Activated naive CD4-positive, alpha-beta T cell treated with anti-CD3 and anti-CD28 coated beads, Interleukin-2, amount 50 U/mL, for 24 hours (primary cell): ENCODE results near the gene ZNF500.
A peak's percentile ranks its signal among the peaks of the same experiment; 100 is the strongest.

Source experiments
- H3K27ac Mint-ChIP-seq: one replicate; pipeline ENCODE4 v1.8.0; 2021; ENCODE audit warnings: mild to moderate bottlenecking, mixed read lengths
- H3K27me3 Mint-ChIP-seq: one replicate; pipeline ENCODE4 v1.8.0; 2021; ENCODE audit warnings: mixed read lengths
- H3K36me3 Mint-ChIP-seq: one replicate; pipeline ENCODE4 v1.8.0; 2021; ENCODE audit warnings: mixed read lengths
- H3K4me1 Mint-ChIP-seq: one replicate; pipeline ENCODE4 v1.8.0; 2021; ENCODE audit warnings: mixed read lengths
- H3K4me3 Mint-ChIP-seq: one replicate; pipeline ENCODE4 v1.8.0; 2021; ENCODE audit warnings: mild to moderate bottlenecking, mixed read lengths
- H3K9me3 Mint-ChIP-seq: one replicate; pipeline ENCODE4 v1.8.0; 2021; ENCODE audit warnings: mixed read lengths

The ZNF500 gene

DNA sequence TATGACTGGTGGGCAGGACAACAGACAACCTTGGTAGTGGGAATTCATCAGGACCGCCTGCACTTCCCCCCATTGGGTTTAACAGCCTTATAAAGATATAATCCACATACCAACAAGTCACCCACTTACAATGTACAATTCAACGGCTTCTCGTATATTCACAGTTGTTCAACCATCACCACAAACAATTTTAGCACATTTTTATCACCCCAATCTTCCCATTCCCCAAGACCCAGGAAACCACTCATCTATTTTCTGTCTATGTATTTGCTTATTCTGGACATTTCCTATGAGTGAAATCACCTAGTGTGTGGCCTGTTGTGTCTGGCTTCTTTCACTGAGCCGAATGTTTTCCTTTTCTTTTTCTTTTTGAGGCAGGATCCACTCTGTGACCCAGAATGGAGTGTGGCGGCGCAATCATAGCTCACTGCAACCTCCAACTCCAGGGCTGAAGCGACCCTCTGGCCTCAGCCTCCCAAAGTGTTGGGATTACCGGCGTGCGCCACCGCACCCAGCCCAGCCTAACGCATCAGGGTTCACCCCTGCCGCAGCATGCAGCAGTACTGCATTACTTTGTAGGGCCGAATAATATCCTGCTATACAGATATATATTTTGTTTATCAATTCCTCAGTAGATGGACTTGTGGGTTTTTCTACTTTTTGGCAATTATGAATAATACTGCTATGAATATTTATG is 43.7 kb downstream of the ZNF500 start:
- no peaks in the 10 kb centered on the region for H3K9me3 Mint-ChIP-seq
- H3K36me3 Mint-ChIP-seq: no peaks in the 10 kb centered on the region
- H3K27ac Mint-ChIP-seq: no peak overlapping the region
- no peaks in the 10 kb centered on the region for H3K4me1 Mint-ChIP-seq
- no peak overlapping the region for H3K4me3 Mint-ChIP-seq
- H3K27me3 Mint-ChIP-seq: no peaks in the 10 kb centered on the region

DNA sequence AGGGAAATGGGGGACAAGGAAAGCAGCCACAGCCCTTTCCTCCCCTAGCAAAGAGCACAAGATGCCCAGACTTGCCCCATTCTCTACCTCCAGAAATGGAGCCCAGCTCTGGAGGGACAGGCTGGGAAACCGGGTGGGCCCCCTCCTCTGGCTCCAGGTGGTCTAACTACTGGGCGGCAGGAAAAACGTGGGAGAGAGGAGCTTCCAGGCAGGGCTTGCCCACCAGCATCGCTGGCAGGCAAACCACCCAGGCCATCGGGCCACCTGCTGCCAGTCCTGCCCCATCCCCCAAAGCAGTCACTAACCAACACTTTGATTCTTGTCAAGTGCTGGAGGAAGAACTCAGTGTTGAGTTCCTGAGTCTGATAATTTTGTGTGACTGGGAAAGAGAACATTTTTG is 48.5 kb downstream of the ZNF500 start:
- Mint-ChIP-seq H3K4me1 (peaks cover 2% of the 10 kb centered on the region), H3K36me3 (peaks cover under 1% of the 10 kb centered on the region), H3K27ac (no peak overlapping the region), H3K4me3 (no peak overlapping the region), H3K9me3 (no peaks in the 10 kb centered on the region), H3K27me3 (no peaks in the 10 kb centered on the region)

DNA sequence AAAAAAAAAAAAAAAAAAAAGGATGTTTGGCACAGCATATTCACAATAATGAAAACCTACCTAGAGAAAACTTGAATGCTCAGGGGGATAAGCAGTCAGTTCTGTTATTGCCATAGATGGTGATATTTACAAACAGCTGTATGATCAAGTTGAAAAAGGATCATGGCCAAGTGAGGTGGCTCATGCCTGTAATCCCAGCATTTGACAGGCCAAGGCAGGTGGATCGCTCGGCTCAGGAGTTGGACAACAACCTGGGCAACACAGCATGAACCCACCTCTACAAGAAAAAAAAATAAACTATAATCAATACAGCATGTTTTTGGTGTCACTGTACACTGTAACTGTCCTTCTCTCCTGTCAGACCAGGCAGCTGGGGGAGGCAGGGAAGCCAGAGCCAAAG is 52.0 kb downstream of the ZNF500 start:
- Mint-ChIP-seq H3K4me3 (no peak overlapping the region), H3K4me1 (peaks cover 4% of the 10 kb centered on the region), H3K9me3 (no peaks in the 10 kb centered on the region), H3K27me3 (no peaks in the 10 kb centered on the region), H3K27ac (no peak overlapping the region), H3K36me3 (peaks cover 5% of the 10 kb centered on the region)

DNA sequence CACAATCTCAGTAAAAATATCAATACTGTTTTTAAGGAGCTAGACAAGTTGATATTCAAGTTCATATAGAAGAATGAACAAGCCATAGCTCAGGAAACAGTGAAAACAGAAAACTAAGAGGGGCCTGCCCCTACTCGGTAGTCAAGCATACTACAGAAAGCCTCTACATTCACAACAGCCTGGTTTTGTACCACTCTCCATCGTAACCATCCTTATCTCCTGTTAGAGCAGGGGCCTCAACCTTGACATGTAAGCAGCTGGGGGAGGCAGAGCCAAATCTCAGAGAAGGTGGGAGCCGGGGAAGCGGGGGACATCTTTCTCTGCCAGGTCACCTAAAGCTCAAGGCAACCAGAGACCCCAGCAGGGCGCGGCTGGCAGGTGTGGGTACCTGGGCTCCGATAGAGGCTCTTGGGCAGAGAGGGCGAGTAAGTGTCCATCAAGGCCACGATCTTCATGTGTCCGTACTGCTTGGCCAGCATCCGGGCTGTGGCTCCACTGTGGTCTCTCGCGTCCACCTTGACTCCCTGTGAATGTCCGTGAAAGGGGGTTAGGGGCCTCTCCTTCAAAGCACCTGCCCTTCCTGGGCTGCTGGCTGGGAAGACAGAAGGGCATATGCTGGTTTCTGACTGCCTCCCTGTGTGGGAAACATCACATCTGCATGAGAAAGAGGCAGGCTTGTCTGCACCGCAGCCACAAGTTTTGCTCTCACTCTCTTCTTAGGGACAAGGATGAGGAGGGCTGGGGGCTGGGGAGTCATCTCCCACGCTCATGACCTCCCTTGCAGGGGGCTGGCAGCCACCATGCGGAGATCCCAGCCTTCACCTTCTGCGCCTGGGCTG is 53.1 kb downstream of the ZNF500 start:
- H3K27ac Mint-ChIP-seq: peak overlapping the region; percentile 23
- no peaks in the 10 kb centered on the region for H3K9me3 Mint-ChIP-seq
- H3K36me3 Mint-ChIP-seq: peaks cover 11% of the 10 kb centered on the region
- no peaks in the 10 kb centered on the region for H3K27me3 Mint-ChIP-seq
- no peak overlapping the region for H3K4me3 Mint-ChIP-seq
- H3K4me1 Mint-ChIP-seq: peaks cover 4% of the 10 kb centered on the region

DNA sequence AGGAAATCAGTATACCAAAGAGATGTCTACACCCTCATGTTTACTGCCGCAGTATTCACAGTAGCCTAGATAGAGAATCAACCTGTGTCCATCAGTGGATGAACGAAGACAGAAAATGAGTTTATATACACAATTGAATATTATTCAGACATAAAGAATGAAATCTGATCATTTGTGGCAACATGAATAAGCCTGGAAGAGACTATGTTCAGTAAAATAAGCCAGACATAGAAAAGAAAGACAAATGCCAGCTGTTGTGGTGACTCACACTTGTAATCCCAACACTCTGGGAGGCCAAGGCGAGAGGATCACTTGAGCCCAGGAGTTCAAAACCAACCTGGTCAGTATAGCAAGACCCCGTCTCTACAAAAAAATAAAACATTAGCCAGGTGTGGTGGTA is 57.5 kb downstream of the ZNF500 start:
- Mint-ChIP-seq H3K27ac (no peak overlapping the region), H3K4me3 (no peak overlapping the region), H3K4me1 (peaks cover 4% of the 10 kb centered on the region), H3K36me3 (peaks cover 14% of the 10 kb centered on the region), H3K27me3 (no peaks in the 10 kb centered on the region), H3K9me3 (no peaks in the 10 kb centered on the region)

DNA sequence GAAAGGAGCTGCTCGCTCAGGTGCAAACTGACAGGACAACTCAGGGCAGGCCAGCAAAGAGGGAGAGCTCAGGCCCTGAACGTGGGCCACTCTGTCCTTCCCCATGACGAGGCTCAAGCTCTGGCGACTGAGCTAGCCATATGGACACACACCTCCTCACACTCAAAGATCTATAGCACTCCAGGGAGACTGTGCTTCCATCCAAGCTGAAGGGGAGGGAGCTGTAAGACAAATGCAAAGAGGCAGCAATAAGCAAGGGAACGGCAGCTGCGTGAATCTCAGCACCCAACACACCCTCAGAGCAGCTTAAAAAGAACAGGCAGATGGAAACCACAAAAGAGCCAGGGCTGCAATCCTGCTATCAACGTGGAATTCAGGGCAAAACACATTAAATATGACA is 60.1 kb downstream of the ZNF500 start:
- peak overlapping the region; percentile 68 for H3K27ac Mint-ChIP-seq
- no peaks in the 10 kb centered on the region for H3K9me3 Mint-ChIP-seq
- H3K36me3 Mint-ChIP-seq: peaks cover 12% of the 10 kb centered on the region

DNA sequence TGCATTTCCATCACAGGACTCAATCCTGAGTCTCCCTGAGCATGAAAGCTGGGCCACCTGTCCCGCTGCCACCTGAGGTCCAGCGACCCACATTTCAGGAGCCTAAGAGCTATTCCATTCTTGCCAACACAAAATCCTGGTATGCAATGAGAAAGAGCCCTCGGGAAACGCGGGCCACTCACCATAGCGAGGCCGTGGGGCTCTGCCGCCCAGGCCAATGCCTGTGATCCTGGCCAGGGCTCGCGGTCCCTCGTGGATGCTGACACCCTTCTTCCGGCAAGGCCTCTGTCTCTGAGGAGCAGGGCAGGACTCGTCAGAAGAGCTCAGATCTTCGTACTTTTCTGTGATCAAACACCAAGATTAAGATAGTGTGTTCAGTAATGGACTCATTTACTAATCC is 62.0 kb downstream of the ZNF500 start:
- Mint-ChIP-seq H3K27ac (no peak overlapping the region), H3K36me3 (peaks cover 8% of the 10 kb centered on the region), H3K4me1 (no peaks in the 10 kb centered on the region), H3K27me3 (no peaks in the 10 kb centered on the region), H3K4me3 (no peak overlapping the region), H3K9me3 (no peaks in the 10 kb centered on the region)

More for the DNA sequence above, 60.1 kb downstream of the ZNF500 start:
- Mint-ChIP-seq H3K27me3 (no peaks in the 10 kb centered on the region), H3K4me1 (no peaks in the 10 kb centered on the region), H3K4me3 (no peak overlapping the region)

DNA sequence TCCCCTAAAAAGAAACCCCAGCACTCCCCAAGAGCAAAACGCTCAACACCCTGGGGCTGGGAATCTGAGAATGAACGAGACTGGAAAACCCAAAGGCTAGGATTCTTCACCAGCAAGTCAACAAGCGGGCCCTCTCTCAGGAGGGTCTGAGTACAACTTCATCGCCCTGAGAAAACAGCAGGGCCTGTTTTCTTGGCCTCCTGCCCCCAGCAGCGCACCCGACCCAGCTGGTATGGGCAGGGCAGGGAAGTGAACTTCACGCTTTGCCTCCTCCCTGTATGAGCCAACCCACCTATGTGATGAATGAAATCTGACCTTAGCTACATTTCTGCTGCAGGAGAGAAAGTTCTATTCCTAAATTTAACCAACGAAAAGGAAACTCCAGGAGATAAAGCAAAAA is 62.5 kb downstream of the ZNF500 start:
- H3K4me3 Mint-ChIP-seq: no peak overlapping the region
- H3K9me3 Mint-ChIP-seq: no peaks in the 10 kb centered on the region
- H3K27me3 Mint-ChIP-seq: no peaks in the 10 kb centered on the region
- H3K36me3 Mint-ChIP-seq: peaks cover 8% of the 10 kb centered on the region
- no peak overlapping the region for H3K27ac Mint-ChIP-seq
- no peaks in the 10 kb centered on the region for H3K4me1 Mint-ChIP-seq

DNA sequence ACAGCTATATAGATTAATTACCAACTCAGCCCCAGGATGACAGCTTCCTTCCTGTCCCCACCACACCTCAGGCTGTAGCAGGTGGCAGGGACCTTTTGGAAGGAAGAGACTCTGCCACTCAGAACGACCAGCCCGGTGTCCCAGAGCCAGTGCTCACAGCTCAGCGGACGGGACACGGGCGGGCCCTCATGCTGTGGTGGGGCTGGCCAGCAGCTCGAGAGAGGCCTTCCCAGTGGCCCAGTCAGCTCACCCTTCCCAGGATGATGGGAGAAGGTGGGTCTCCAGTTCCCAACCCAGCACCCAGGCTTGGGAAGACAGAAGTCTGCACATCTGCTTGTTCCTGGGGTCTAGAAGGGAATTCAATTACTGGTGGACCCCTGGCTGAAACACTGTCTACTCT is 63.1 kb downstream of the ZNF500 start:
- no peaks in the 10 kb centered on the region for H3K4me1 Mint-ChIP-seq
- no peaks in the 10 kb centered on the region for H3K27me3 Mint-ChIP-seq
- H3K9me3 Mint-ChIP-seq: no peaks in the 10 kb centered on the region
- peaks cover 6% of the 10 kb centered on the region for H3K36me3 Mint-ChIP-seq
- no peak overlapping the region for H3K27ac Mint-ChIP-seq
- H3K4me3 Mint-ChIP-seq: no peak overlapping the region

DNA sequence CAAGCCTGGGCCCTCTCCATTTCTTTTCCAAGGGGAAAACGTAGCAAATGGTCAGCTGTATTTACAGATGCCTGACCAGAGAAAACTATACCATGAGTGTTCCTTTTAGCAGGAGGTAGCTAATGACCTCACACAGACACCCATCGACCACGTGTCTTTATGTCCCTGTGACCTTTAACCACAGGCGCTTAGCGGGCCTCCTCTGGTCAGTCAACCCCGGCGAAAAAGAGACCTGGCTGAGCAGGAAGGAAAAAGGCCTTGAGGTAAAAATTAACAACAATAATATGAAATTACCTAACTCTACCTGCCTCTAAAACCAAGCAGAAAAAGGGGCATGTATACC is 64.5 kb downstream of the ZNF500 start:
- Mint-ChIP-seq H3K36me3 (peaks cover 6% of the 10 kb centered on the region), H3K4me3 (no peak overlapping the region), H3K27ac (no peak overlapping the region), H3K4me1 (no peaks in the 10 kb centered on the region), H3K27me3 (no peaks in the 10 kb centered on the region), H3K9me3 (no peaks in the 10 kb centered on the region)

DNA sequence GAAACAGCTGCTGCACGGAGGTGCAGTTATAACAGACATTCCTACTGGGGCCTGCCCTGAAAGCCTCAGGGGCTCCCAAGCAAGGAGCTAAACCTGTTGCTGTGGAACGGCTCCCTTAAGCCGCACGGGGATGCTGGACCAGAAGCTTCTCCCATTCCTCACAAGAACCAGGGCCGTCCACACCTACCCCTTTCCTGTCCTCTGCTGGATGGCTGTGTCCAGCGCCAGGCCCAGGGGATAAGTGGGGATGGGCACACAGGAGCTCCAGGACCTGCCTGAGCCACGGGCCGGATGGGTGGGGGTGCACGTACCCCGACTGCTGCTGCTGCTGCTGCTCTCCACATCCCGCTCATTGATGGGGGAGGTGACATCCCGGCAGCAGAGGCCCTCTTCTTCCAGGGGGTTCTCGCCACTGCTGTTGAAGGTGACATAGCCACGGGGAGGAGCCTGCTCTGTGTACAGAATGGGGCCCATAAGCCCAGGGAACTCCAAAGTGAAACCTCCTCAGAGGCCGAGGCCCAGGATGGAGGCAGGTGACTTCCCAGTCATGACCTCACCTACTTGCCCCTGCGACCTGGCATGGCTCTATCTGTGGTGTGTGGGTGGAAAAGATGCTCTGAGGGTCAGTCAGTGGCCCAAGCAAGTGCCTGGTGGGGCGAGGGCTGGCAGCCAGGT is 65.0 kb downstream of the ZNF500 start:
- Mint-ChIP-seq H3K4me1 (no peaks in the 10 kb centered on the region), H3K4me3 (no peak overlapping the region), H3K27me3 (no peaks in the 10 kb centered on the region), H3K36me3 (peaks cover 5% of the 10 kb centered on the region), H3K9me3 (no peaks in the 10 kb centered on the region), H3K27ac (no peak overlapping the region)

DNA sequence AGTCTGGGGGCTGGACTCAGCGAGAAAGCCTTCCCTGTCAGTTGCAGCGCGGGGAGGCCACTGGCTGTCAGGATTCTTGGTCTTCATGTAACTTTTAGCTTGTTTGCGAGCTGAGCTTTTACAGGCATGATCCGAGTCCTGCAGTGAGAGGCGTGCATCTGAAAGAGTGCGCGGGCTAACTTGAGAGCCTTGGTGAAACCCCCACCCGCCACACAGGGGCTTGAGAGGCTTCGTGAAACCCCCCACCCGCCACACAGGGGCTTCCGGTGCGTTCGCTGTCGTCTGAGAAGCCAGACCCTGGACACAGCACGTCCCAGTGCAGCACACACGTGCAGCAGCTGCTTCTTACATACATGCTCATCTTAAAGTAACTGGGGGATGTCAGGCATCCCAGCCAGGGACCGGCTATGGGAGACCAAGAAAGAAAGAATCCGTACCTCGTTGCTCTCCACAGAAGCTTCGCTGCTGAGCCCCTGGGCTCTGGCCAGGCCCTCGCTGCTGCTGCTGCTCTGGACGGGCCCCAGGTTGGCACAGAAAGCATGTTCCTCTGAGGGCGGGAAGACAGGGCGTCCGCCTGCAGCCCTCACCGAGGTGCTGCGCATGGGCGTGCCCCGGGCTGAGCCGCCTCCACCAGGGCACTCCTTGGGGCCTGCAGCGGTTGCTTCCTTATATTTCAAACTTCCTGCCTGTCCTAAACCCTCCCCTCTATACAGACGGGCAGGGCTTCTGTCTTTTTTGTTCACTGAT is 65.8 kb downstream of the ZNF500 start:
- peaks cover 4% of the 10 kb centered on the region for H3K36me3 Mint-ChIP-seq
- H3K27ac Mint-ChIP-seq: no peak overlapping the region
- no peaks in the 10 kb centered on the region for H3K9me3 Mint-ChIP-seq
- no peaks in the 10 kb centered on the region for H3K4me1 Mint-ChIP-seq
- H3K4me3 Mint-ChIP-seq: no peak overlapping the region
- H3K27me3 Mint-ChIP-seq: no peaks in the 10 kb centered on the region

DNA sequence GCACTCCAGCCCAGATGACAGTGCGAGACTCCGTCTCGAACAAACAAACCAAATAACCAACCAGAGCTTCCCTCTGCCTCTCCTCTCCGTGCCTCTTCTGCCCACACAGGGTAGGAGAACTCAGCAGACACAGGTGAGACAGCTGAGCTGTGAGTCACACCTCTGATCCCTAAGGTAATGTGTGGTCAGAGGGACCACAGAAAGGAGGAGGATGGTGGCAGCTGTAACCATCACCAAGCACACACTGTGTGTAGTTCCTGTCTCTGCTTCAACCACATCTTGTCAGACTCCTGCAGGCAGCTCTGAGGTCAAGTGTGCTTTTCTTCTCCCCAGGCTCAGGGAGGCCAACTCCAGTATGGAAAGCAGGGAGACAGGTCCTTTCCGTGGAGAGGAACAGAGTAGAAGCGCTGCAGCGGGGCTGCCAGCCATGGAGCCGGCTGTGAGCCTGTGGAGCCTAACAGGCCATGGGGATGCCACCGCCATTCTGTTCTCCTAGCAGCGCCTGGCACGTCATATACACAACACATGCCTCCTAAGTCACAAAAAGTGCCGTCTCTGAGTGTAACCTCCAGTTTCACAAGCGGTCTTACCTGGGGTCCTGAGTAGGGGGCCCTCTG is 66.5 kb downstream of the ZNF500 start:
- H3K9me3 Mint-ChIP-seq: no peaks in the 10 kb centered on the region
- no peaks in the 10 kb centered on the region for H3K27me3 Mint-ChIP-seq
- H3K27ac Mint-ChIP-seq: no peak overlapping the region
- no peak overlapping the region for H3K4me3 Mint-ChIP-seq
- H3K36me3 Mint-ChIP-seq: peaks cover 4% of the 10 kb centered on the region
- H3K4me1 Mint-ChIP-seq: peaks cover 2% of the 10 kb centered on the region

DNA sequence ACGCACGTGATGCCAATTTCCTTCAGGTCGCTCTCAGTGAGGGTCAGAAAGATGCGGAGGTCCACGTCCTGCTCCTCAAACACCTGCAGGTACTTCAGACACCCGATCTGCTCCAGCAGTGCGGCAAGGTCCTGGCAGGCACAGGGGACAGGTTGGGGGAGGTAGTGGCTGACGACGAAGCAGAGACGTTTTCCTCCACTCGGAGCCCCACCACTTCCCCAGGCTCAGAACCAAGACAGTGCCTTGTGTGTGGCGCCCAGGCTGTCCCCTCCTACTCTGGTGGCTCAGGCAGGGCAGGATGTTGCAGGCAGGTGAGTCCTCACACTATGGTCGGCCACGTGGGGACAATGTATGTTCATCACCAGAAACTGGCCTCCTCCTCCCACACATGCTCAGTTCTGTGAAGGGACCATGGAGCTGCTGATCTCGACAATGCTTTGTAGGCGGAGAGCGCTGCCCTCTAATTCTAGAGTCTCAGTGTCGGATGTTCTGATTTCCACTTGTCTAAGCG is 67.9 kb downstream of the ZNF500 start:
- Mint-ChIP-seq H3K4me1 (peaks cover 8% of the 10 kb centered on the region), H3K9me3 (no peaks in the 10 kb centered on the region), H3K4me3 (no peak overlapping the region), H3K27me3 (no peaks in the 10 kb centered on the region), H3K27ac (no peak overlapping the region), H3K36me3 (peaks cover 4% of the 10 kb centered on the region)
